OCI-LY1 (cell line): Measurements from ENCODE around the gene COBL.

Source experiments
- H2AFZ ChIP-seq: fragments of 200-600 bp; sonication (generic), shearing (Covaris generic); 2 replicates; pipeline ENCODE4 v1.6.0; 2014; ENCODE audit warnings: antibody characterized with exemption, mild to moderate bottlenecking, low read length
- H3F3A ChIP-seq: fragments of 200-600 bp; sonication (generic), shearing (Covaris generic); 2 replicates; pipeline ENCODE4 v1.6.0; 2014; ENCODE audit warnings: mild to moderate bottlenecking, antibody characterized with exemption, low read length, moderate library complexity; ENCODE audit not compliant: insufficient read depth
- H3K27ac ChIP-seq: fragments of 200-600 bp; sonication (generic); 2 replicates; pipeline ENCODE4 v1.5.1; 2014; ENCODE audit warnings: low read length, mixed run types, mild to moderate bottlenecking, low read depth; ENCODE audit not compliant: poor library complexity, severe bottlenecking
- H3K27me3 ChIP-seq: fragments of 200-600 bp; sonication (generic); 2 replicates; pipeline ENCODE4 v1.6.0; 2014; ENCODE audit warnings: antibody characterized with exemption, mild to moderate bottlenecking, low read length, moderate library complexity; ENCODE audit not compliant: insufficient read depth
- H3K36me3 ChIP-seq: fragments of 200-600 bp; sonication (generic); 2 replicates; pipeline ENCODE4 v1.6.1; 2014; ENCODE audit warnings: mild to moderate bottlenecking, antibody characterized with exemption, low read length, moderate library complexity, mixed read lengths; ENCODE audit not compliant: insufficient read depth
- H3K4me1 ChIP-seq: fragments of 200-600 bp; sonication (generic); 2 replicates; pipeline ENCODE4 v1.5.1; 2014; ENCODE audit warnings: mild to moderate bottlenecking, low read length, moderate library complexity; ENCODE audit not compliant: insufficient read depth, severe bottlenecking
- H3K4me2 ChIP-seq: fragments of 200-600 bp; sonication (generic), shearing (Covaris generic); 2 replicates; pipeline ENCODE4 v1.6.1; 2014; ENCODE audit warnings: low read length
- H3K4me3 ChIP-seq: fragments of 200-600 bp; sonication (generic); 2 replicates; pipeline ENCODE4 v1.5.1; 2014; ENCODE audit warnings: low read length, low read depth, mild to moderate bottlenecking, mixed read lengths; ENCODE audit not compliant: poor library complexity, severe bottlenecking
- H3K79me2 ChIP-seq: fragments of 200-600 bp; shearing (Covaris generic); 2 replicates; pipeline ENCODE4 v1.6.1; 2016; ENCODE audit warnings: mixed run types, low read length, mixed read lengths; ENCODE audit not compliant: insufficient read depth
- H3K9ac ChIP-seq: fragments of 200-600 bp; sonication (generic), shearing (Covaris generic); 2 replicates; pipeline ENCODE4 v1.6.1; 2014; ENCODE audit warnings: mild to moderate bottlenecking, low read length, mixed read lengths
- H3K9me2 ChIP-seq: fragments of 200-600 bp; sonication (generic), shearing (Covaris generic); 2 replicates; pipeline ENCODE4 v1.6.1; 2014; ENCODE audit warnings: low read depth, mild to moderate bottlenecking, low read length, mixed read lengths
- H3K9me3 ChIP-seq: fragments of 200-600 bp; shearing (Covaris generic); 2 replicates; pipeline ENCODE4 v1.6.1; 2014; ENCODE audit warnings: low read length, mixed read lengths
- H4K20me1 ChIP-seq: fragments of 200-600 bp; sonication (generic), shearing (Covaris generic); 2 replicates; pipeline ENCODE4 v1.6.0; 2016; ENCODE audit warnings: mild to moderate bottlenecking, low read length; ENCODE audit not compliant: insufficient read depth
- CTCF ChIP-seq: fragments of 200-600 bp; sonication (generic), shearing (Covaris generic); IDR thresholded peaks from 2 replicates; pipeline ENCODE4 v1.5.1; 2017; ENCODE audit warnings: mild to moderate bottlenecking, antibody characterized with exemption, low read length, moderate library complexity, mixed read lengths
- EZH2 ChIP-seq: fragments of 200-600 bp; sonication (generic), shearing (Covaris generic); IDR thresholded peaks from 2 replicates; pipeline ENCODE4 v1.8.0; 2017; ENCODE audit warnings: borderline replicate concordance, mixed run types, mild to moderate bottlenecking, antibody characterized with exemption, low read length, moderate library complexity, mixed read lengths

Gene COBL

DNA sequence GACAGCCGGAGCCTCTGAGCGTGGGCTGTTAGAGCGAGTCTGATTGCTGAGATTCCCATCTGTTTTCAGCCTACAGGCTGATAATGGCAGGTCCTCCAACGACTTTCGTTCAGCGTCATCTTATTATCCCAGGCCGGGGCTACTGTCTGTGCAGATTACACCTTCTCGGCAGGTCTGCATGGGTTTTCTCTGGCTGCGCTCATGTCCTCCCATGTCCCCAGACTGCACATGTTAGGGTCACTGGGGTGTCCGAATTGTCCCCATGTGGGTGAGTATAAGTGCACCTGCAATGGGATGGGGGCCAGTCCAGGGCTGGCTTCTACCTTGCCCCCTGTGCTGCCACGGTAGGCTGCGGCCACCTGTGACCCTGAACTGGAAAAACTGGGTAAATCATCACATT is 257.8 kb downstream of the COBL start:
- no peak overlapping the region for H3K27ac ChIP-seq
- no peaks in the 10 kb centered on the region for H3F3A ChIP-seq
- H3K9ac ChIP-seq = no peak overlapping the region
- no peak overlapping the region for H2AFZ ChIP-seq
- H3K9me3 ChIP-seq = no peaks in the 10 kb centered on the region
- H3K79me2 ChIP-seq = no peaks in the 10 kb centered on the region
- H3K4me3 ChIP-seq = no peak overlapping the region
- H3K4me1 ChIP-seq = no peaks in the 10 kb centered on the region
- H3K4me2 ChIP-seq = no peak overlapping the region
- TF ChIP-seq CTCF = no peak
- TF ChIP-seq EZH2 = no peak
- no peaks in the 10 kb centered on the region for H3K9me2 ChIP-seq
- H4K20me1 ChIP-seq = no peaks in the 10 kb centered on the region
- 0 out of 2 replicates have a peak, but pooled peaks cover 4% of the 10 kb centered on the region for H3K27me3 ChIP-seq
- H3K36me3 ChIP-seq = no peaks in the 10 kb centered on the region

GRCh38 chr7:51055039-51055840 is 261.4 kb downstream of the COBL start:
- Histone ChIP-seq H3K9ac (no peak overlapping the region), H3K4me3 (no peak overlapping the region), H3K4me1 (no peaks in the 10 kb centered on the region), H3K27me3 (0 out of 2 replicates have a peak, but pooled peaks cover 4% of the 10 kb centered on the region), H3K9me3 (no peaks in the 10 kb centered on the region), H3F3A (no peaks in the 10 kb centered on the region), H3K36me3 (no peaks in the 10 kb centered on the region), H3K27ac (no peak overlapping the region), H3K9me2 (no peaks in the 10 kb centered on the region), H2AFZ (no peak overlapping the region), H3K79me2 (no peaks in the 10 kb centered on the region), H3K4me2 (no peak overlapping the region), H4K20me1 (no peaks in the 10 kb centered on the region)
- TF ChIP-seq CTCF (no peak), EZH2 (no peak)

- H3K27ac ChIP-seq = no peak overlapping the region
- no peak overlapping the region for H3K4me3 ChIP-seq
- no peaks in the 10 kb centered on the region for H3K9me2 ChIP-seq
- no peaks in the 10 kb centered on the region for H3K9me3 ChIP-seq
- H2AFZ ChIP-seq = no peak overlapping the region
- no peaks in the 10 kb centered on the region for H4K20me1 ChIP-seq
- H3F3A ChIP-seq = no peaks in the 10 kb centered on the region
- no peak overlapping the region for H3K9ac ChIP-seq
- TF ChIP-seq CTCF (no peak), EZH2 (no peak)
- no peak overlapping the region for H3K4me2 ChIP-seq
- H3K4me1 ChIP-seq = no peaks in the 10 kb centered on the region
- H3K79me2 ChIP-seq = no peaks in the 10 kb centered on the region
- 0 out of 2 replicates have a peak, but pooled peaks cover 4% of the 10 kb centered on the region for H3K27me3 ChIP-seq
- no peaks in the 10 kb centered on the region for H3K36me3 ChIP-seq
Observed at GRCh38 chr7:51054231-51054630, 262.4 kb downstream of the COBL start.
